Measurements from ENCODE around the gene SPACA6. TPM values are rescaled to one million over a fixed set of nuclear protein-coding genes. Genes with fewer than 3 reads are reported as not detected.
"Not testable (repeated sequence)": the region's sequence is repeated elsewhere in the genome, so short reads cannot be mapped to it uniquely, and the experiment has no call there.

SPACA6 gene
- polyA plus RNA-seq (2013, experiment 1 of 4): 7.5 TPM
- 8.7 TPM for polyA plus RNA-seq (2013, experiment 2 of 4)
- 7.6 TPM for polyA plus RNA-seq (2013, experiment 3 of 4)
- polyA plus RNA-seq (2013, experiment 4 of 4): 8.8 TPM

- Histone ChIP-seq H3K27me3 (ENCODE audit: control insufficient read depth, insufficient read depth, low read length, poor library complexity, severe bottlenecking) (no peaks in the 10 kb centered on the region), H3K36me3 (ENCODE audit: control insufficient read depth, insufficient read depth, low read length) (no peaks in the 10 kb centered on the region), H3K4me3 (ENCODE audit: insufficient read depth, low read depth, low read length) (no peak within 1 kb of the TSS), H3K27ac (ENCODE audit: insufficient read depth, low read depth, low read length, poor library complexity, severe bottlenecking) (no peak within 1 kb of the TSS), H3K9me3 (ENCODE audit: control insufficient read depth, low read length) (no peaks in the 10 kb centered on the region), H3K4me1 (ENCODE audit: control insufficient read depth, insufficient read depth, low read length) (peaks cover 20% of the 10 kb centered on the region)
- 88 to 91% methylated on average over 8 of the region's 8 CpGs for WGBS, 2 experiments
Measured at GRCh38 chr19:51693260-51693659, at the start of gene SPACA6. SPACA6 (plus strand) TSS chr19:51693330; CDS start chr19:51693527, 197 bp downstream.

- WGBS, 2 experiments: 64% methylated on average over 10 of the region's 11 CpGs
- Histone ChIP-seq H3K27me3 (ENCODE audit: control insufficient read depth, insufficient read depth, low read length, poor library complexity, severe bottlenecking) (no peaks in the 10 kb centered on the region), H3K4me1 (ENCODE audit: control insufficient read depth, insufficient read depth, low read length) (no peaks in the 10 kb centered on the region), H3K9me3 (ENCODE audit: control insufficient read depth, low read length) (no peaks in the 10 kb centered on the region), H3K27ac (ENCODE audit: insufficient read depth, low read depth, low read length, poor library complexity, severe bottlenecking) (no peak overlapping the region), H3K4me3 (ENCODE audit: insufficient read depth, low read depth, low read length) (no peak overlapping the region), H3K36me3 (ENCODE audit: control insufficient read depth, insufficient read depth, low read length) (no peaks in the 10 kb centered on the region)
Measured at GRCh38 chr19:51644636-51645271, 48.4 kb upstream of the SPACA6 start.

- H3K4me3 ChIP-seq (ENCODE audit: insufficient read depth, low read depth, low read length); H3K4me1 ChIP-seq (ENCODE audit: control insufficient read depth, insufficient read depth, low read length); H3K36me3 ChIP-seq (ENCODE audit: control insufficient read depth, insufficient read depth, low read length); H3K27ac ChIP-seq (ENCODE audit: insufficient read depth, low read depth, low read length, poor library complexity, severe bottlenecking); H3K9me3 ChIP-seq (ENCODE audit: control insufficient read depth, low read length); H3K27me3 ChIP-seq (ENCODE audit: control insufficient read depth, insufficient read depth, low read length, poor library complexity, severe bottlenecking): not testable (repeated sequence)
- whole genome bisulfite sequencing, 2 experiments: 87 to 91% methylated on average over 7 of the region's 10 CpGs
Measured at GRCh38 chr19:51646730-51647129, 46.4 kb upstream of the SPACA6 start, which contains the start of gene SIGLEC14. SIGLEC14 (minus strand) TSS chr19:51646825; CDS start chr19:51646759, 66 bp downstream.

- Histone ChIP-seq H3K4me1 (ENCODE audit: control insufficient read depth, insufficient read depth, low read length) (no peaks in the 10 kb centered on the region), H3K27ac (ENCODE audit: insufficient read depth, low read depth, low read length, poor library complexity, severe bottlenecking) (no peak overlapping the region), H3K27me3 (ENCODE audit: control insufficient read depth, insufficient read depth, low read length, poor library complexity, severe bottlenecking) (no peaks in the 10 kb centered on the region), H3K9me3 (ENCODE audit: control insufficient read depth, low read length) (no peaks in the 10 kb centered on the region), H3K36me3 (ENCODE audit: control insufficient read depth, insufficient read depth, low read length) (no peaks in the 10 kb centered on the region), H3K4me3 (ENCODE audit: insufficient read depth, low read depth, low read length) (no peak overlapping the region)
- WGBS, 2 experiments: 93 to 94% methylated on average over 6 of the region's 6 CpGs
Measured at GRCh38 chr19:51647318-51647717, 45.8 kb upstream of the SPACA6 start.

GRCh38 chr19:51651216-51651846, 41.8 kb upstream of the SPACA6 start:
- 71 to 82% methylated on average over 7 of the region's 7 CpGs for WGBS, 2 experiments
- H3K9me3 ChIP-seq (ENCODE audit: control insufficient read depth, low read length): no peaks in the 10 kb centered on the region
- no peaks in the 10 kb centered on the region for H3K36me3 ChIP-seq (ENCODE audit: control insufficient read depth, insufficient read depth, low read length)
- H3K27me3 ChIP-seq (ENCODE audit: control insufficient read depth, insufficient read depth, low read length, poor library complexity, severe bottlenecking): no peaks in the 10 kb centered on the region
- H3K27ac ChIP-seq (ENCODE audit: insufficient read depth, low read depth, low read length, poor library complexity, severe bottlenecking): no peak overlapping the region
- no peak overlapping the region for H3K4me3 ChIP-seq (ENCODE audit: insufficient read depth, low read depth, low read length)
- no peaks in the 10 kb centered on the region for H3K4me1 ChIP-seq (ENCODE audit: control insufficient read depth, insufficient read depth, low read length)

- 64 to 68% methylated on average over 4 of the region's 4 CpGs for WGBS, 2 experiments
- no peak overlapping the region for H3K4me3 ChIP-seq (ENCODE audit: insufficient read depth, low read depth, low read length)
Measured at GRCh38 chr19:51652266-51652665, 40.9 kb upstream of the SPACA6 start.

GRCh38 chr19:51653162-51653561, 40.0 kb upstream of the SPACA6 start:
- Histone ChIP-seq H3K27me3 (ENCODE audit: control insufficient read depth, insufficient read depth, low read length, poor library complexity, severe bottlenecking) (no peaks in the 10 kb centered on the region), H3K4me3 (ENCODE audit: insufficient read depth, low read depth, low read length) (no peak overlapping the region), H3K4me1 (ENCODE audit: control insufficient read depth, insufficient read depth, low read length) (no peaks in the 10 kb centered on the region), H3K27ac (ENCODE audit: insufficient read depth, low read depth, low read length, poor library complexity, severe bottlenecking) (no peak overlapping the region), H3K36me3 (ENCODE audit: control insufficient read depth, insufficient read depth, low read length) (no peaks in the 10 kb centered on the region), H3K9me3 (ENCODE audit: control insufficient read depth, low read length) (no peaks in the 10 kb centered on the region)
- WGBS, 2 experiments: 59 to 80% methylated on average over 2 of the region's 2 CpGs

More at GRCh38 chr19:51652266-51652665, 40.9 kb upstream of the SPACA6 start:
- Histone ChIP-seq H3K9me3 (ENCODE audit: control insufficient read depth, low read length) (no peaks in the 10 kb centered on the region), H3K4me1 (ENCODE audit: control insufficient read depth, insufficient read depth, low read length) (no peaks in the 10 kb centered on the region), H3K27me3 (ENCODE audit: control insufficient read depth, insufficient read depth, low read length, poor library complexity, severe bottlenecking) (no peaks in the 10 kb centered on the region), H3K27ac (ENCODE audit: insufficient read depth, low read depth, low read length, poor library complexity, severe bottlenecking) (no peak overlapping the region), H3K36me3 (ENCODE audit: control insufficient read depth, insufficient read depth, low read length) (no peaks in the 10 kb centered on the region)

DNA sequence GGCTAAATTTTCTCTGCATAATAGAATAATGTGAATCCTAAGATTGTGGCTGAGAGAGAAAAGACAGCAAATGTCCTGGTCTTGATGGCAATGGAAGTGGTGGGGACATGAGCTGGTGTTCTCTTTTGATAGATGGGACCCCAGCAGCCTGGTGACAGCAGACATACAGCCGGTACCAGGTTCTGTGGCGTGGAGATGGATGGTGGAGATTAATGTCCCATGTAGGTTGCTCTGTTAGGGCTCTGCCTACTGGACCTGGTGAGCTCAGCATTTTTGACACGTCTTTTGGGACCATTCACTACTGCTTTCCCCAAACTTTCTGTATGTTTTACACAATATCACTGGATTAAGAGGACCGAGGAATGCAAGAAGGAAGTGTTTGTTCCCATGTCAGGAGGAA, 38.3 kb upstream of the SPACA6 start:
- H3K27me3 ChIP-seq (ENCODE audit: control insufficient read depth, insufficient read depth, low read length, poor library complexity, severe bottlenecking): no peaks in the 10 kb centered on the region
- H3K36me3 ChIP-seq (ENCODE audit: control insufficient read depth, insufficient read depth, low read length): no peaks in the 10 kb centered on the region
- H3K27ac ChIP-seq (ENCODE audit: insufficient read depth, low read depth, low read length, poor library complexity, severe bottlenecking): no peak overlapping the region
- WGBS, 2 experiments: 64 to 73% methylated on average over 4 of the region's 4 CpGs
- H3K4me3 ChIP-seq (ENCODE audit: insufficient read depth, low read depth, low read length): no peak overlapping the region
- H3K4me1 ChIP-seq (ENCODE audit: control insufficient read depth, insufficient read depth, low read length): no peaks in the 10 kb centered on the region
- H3K9me3 ChIP-seq (ENCODE audit: control insufficient read depth, low read length): no peaks in the 10 kb centered on the region

- no peaks in the 10 kb centered on the region for H3K27me3 ChIP-seq (ENCODE audit: control insufficient read depth, insufficient read depth, low read length, poor library complexity, severe bottlenecking)
- H3K4me1 ChIP-seq (ENCODE audit: control insufficient read depth, insufficient read depth, low read length): no peaks in the 10 kb centered on the region
- no peaks in the 10 kb centered on the region for H3K9me3 ChIP-seq (ENCODE audit: control insufficient read depth, low read length)
- no peak overlapping the region for H3K27ac ChIP-seq (ENCODE audit: insufficient read depth, low read depth, low read length, poor library complexity, severe bottlenecking)
- H3K4me3 ChIP-seq (ENCODE audit: insufficient read depth, low read depth, low read length): no peak overlapping the region
- H3K36me3 ChIP-seq (ENCODE audit: control insufficient read depth, insufficient read depth, low read length): no peaks in the 10 kb centered on the region
- 18 to 20% methylated on average over 8 of the region's 10 CpGs for WGBS, 2 experiments
Measured at GRCh38 chr19:51660975-51661600, 32.0 kb upstream of the SPACA6 start.

DNA sequence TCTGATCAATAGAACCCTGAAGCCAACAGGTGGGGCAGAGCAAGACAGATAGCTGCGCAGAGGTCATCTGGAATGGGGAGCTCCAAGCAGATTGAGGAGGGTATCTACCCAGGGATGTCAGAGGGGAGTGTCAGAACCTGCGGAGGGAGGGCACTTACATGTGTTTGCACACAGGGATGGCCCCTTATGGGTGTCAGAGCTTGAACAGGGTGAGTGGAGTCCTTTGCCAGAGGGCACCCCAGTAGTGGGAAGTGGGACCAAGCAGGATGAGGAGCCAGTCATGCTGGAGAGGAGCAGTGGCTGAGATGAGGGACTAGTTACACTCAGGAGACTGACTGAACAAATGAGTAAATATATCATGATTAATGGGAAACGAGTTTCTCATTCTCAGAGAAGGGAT, 29.5 kb upstream of the SPACA6 start:
- no peak overlapping the region for H3K27ac ChIP-seq (ENCODE audit: insufficient read depth, low read depth, low read length, poor library complexity, severe bottlenecking)
- H3K4me3 ChIP-seq (ENCODE audit: insufficient read depth, low read depth, low read length): no peak overlapping the region
- WGBS, 2 experiments: 59% methylated on average over 3 of the region's 3 CpGs
- H3K9me3 ChIP-seq (ENCODE audit: control insufficient read depth, low read length): no peaks in the 10 kb centered on the region
- no peaks in the 10 kb centered on the region for H3K36me3 ChIP-seq (ENCODE audit: control insufficient read depth, insufficient read depth, low read length)
- no peaks in the 10 kb centered on the region for H3K4me1 ChIP-seq (ENCODE audit: control insufficient read depth, insufficient read depth, low read length)
- H3K27me3 ChIP-seq (ENCODE audit: control insufficient read depth, insufficient read depth, low read length, poor library complexity, severe bottlenecking): no peaks in the 10 kb centered on the region

Measured in ectodermal cell (in vitro differentiated cells).